PC-3 (cell line): ENCODE data around the gene ADAMTS17.

Experiments
- CTCF ChIP-seq: fragments of 300-600 bp; sonication (generic); conservative IDR thresholded peaks from 2 replicates; pipeline ENCODE4 v1.5.1; 2017; ENCODE audit warnings: antibody characterized with exemption, low read depth, mild to moderate bottlenecking, low read length
- EZH2 ChIP-seq: fragments of 300-600 bp; sonication (generic); IDR thresholded peaks from one replicate; pipeline ENCODE4 v1.6.1; 2017; ENCODE audit warnings: antibody characterized with exemption, mild to moderate bottlenecking, low read length; ENCODE audit not compliant: unreplicated experiment
- EZH2phosphoT487 ChIP-seq: fragments of 300-600 bp; sonication (generic); IDR thresholded peaks from 2 replicates; pipeline ENCODE4 v1.6.1; 2018; ENCODE audit warnings: mild to moderate bottlenecking, antibody characterized with exemption, low read length, borderline replicate concordance

- TF ChIP-seq CTCF = no peak
- no peak for TF ChIP-seq EZH2phosphoT487
- TF ChIP-seq EZH2 = no peak
Measured at GRCh38 chr15:100134586-100134985, 207.2 kb downstream of the ADAMTS17 start.
